NCI-H2171 treated with DMSO at 0.1 percent for 48 hours (cell line): Measurements from ENCODE around the gene DENND1A.

ENCODE experiments used
- DNase-seq: peaks from one replicate; lab custom pipeline; 2025; lab: John Stamatoyannopoulos, UW

Gene DENND1A

DNA sequence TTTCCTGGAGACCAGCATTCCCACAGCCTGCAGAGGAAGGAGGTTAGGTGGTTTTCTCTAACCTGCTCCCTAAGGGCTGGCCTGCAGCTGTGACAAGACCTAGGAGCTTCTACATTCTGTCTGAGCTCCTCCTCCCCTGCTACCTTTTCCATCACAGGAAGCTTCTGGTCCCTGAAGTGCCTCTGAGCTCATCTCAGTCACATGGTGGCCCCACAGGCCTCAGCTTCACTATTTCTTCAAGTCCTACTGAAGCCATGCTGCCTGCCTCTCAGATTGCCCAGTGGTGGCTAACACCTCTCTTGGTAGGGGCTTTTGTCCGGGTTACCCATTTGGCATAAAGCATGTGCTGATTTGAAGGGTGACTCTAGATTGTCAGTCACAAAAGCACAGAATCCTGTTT is 314.5 kb downstream of the DENND1A start:
- peak; percentile 12 for DNase-seq

DNA sequence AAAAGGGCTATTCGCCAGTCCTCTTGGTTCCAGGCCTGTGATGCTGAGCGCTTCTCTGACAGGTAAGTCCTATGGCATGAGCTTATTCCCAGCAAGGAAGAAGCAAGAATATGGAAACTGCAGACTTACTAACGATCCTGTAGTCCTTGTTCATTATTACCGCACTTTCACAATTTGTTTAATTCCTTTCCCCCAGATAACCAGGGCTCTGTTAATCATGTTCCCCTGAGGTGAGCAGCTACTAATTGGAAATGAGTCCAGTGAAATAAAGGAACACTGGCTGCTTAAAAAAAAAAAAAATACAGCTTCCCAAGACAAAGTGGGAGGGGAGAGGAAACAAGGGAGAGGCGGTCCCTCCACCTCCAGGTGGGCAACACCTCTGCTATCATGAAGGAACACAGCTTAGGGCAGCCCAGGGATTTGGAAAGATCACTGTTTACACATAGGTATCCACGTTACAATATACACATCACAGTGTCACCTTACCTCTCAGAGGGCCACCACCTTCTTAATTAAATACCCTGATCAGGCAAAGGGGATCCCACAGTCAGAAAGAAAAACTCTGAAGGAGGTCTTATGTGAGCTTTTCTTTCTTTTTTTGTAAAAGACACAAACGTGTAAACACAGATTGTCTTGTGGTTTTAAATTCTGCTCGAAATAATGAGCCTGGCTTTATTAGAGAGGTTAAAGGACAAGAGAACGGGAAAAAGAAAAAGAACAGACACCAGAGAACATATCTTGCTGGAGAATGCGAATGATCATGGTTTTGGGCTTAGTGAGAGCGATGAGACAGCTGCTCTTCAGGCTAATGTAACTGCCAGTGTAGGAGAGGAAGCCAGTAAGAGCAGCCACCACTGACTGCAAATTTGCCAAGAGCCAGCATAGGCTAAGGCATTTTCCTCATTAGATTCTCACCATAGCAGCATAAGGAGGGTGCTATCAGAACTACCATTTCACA is 315.3 kb downstream of the DENND1A start:
- peak; percentile 60 for DNase-seq

DNA sequence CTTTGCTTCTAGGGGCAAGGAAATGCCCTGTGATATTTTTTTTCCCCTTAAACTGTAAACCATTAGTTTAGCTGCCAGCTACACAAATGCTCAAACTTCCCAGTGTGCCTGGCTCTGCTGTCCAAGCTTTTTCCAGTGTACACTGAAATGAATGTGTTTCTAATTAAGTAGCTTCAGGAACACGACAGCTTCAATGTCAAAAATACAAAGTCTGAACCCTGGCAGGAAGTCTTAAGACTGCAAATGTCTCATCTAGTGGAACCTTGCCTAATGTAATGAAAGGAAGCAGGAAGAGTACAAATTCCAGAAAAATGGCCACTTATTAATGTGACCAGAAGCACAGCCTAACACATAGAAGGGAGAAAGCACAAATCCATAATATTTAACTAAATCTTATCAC is 318.7 kb downstream of the DENND1A start:
- DNase-seq, result no peak

DNA sequence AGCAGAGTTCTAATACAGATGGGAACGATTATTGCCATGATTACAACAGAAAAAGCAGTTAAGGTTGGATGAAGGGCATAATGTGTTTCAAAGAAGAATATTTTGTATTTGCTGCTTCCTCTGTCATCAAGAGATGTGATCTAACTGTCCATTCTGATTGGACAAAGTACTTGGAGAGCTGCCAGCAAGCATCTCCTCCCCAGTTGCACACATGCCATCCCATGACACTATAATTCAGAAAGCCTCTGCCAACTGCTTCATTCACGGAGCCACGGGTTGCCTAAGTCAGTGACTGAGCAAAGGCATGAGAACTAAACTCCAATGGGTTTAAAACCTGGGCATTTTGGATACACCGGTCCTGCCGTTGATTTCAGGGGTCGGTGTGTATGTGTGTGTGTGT is 320.1 kb downstream of the DENND1A start:
- peak; percentile 9 for DNase-seq

DNA sequence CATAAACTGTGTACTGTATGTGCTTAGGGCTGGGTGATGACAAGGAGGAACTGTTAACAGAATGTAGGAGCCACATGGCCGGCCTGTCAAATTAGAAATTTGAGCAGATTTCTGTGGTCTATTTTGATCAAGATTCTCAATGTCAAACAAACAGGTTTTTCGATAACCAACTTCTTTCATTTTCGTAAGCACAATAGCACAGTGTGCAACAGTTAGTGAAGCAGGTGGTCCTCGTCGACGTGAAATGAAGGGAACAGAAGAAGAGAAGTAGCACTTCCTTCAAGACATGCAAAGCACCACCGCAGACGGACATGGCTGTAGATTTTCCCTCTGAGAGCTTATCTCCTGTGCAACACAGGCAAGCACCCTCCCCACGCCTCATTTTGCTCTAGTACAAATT is 321.8 kb downstream of the DENND1A start:
- no peak for DNase-seq

DNA sequence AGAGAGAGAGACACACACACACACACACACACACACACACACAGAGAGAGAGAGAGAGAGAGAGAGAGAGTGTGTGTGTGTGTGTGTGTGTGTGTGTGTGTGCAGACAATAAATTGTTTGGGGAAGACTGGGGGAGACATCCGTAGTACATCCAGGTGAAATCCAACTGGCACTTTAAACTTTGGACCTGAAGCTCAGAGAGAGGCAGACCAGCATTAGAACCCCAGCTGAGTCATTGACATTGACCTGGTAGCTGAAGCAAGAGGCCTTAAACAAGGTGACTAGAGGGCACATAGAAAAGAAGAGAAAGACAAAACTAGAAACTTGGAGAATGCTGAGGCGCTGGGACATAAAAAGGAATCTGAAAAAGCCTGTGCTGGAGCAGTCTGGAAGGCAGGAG is 322.4 kb downstream of the DENND1A start:
- DNase-seq, result no peak

DNA sequence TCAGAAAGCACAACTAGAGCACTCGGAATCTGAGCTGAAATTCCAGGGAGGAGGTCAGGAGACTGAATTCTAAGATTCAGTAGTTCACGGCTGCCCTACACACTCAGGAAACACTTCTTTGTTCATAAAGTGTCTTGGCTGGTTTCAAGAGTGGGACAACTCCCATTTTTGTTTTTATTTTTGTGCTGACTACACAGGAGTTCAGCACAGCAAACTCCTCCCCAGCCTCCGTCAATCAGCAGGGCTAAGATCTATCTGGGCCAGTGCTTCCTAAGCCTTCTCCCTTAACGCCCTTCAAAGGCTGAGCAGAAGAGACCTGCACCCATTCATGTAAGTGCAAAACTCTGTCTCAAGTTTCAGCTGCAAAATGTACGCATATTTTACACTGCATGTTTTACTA is 323.8 kb downstream of the DENND1A start:
- DNase-seq, result no peak

DNA sequence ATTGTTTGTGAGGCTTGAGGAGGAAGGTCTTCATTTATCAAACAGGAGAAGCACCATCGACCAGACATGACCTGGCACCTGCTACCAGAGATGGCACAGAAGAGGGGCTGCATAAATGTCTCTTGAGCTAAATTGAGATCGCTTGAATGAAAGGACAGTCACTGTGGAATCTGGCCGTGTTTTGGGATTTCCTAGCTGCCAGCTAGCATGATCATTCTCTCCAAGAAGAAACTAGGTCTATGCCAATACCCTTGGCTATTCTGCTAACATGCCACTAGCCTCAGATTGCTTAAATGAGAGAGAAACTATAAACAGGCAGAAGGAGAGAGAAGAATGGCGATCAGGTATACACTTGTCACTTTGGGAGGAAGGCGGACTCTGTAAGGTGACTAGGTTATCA is 324.6 kb downstream of the DENND1A start:
- no peak for DNase-seq

DNA sequence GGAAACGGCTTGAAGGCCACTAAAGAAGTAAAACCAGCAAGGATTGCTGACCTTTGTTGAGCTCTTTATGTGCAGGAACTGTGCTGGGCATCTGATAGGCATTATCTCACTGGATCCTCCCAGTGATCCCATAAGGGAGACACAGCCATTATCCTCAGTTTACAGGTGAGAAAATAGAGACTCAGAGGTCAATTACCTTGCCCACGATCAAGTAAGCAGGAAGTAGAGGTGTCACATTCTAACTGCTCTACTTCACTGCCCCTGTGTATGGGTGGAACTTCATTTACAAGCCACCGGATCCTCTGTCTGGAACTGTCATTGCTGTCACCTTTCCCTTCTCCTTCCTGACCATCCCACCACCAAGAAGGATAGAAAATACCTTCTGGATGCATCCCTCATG is 325.1 kb downstream of the DENND1A start:
- DNase-seq, result no peak

DNA sequence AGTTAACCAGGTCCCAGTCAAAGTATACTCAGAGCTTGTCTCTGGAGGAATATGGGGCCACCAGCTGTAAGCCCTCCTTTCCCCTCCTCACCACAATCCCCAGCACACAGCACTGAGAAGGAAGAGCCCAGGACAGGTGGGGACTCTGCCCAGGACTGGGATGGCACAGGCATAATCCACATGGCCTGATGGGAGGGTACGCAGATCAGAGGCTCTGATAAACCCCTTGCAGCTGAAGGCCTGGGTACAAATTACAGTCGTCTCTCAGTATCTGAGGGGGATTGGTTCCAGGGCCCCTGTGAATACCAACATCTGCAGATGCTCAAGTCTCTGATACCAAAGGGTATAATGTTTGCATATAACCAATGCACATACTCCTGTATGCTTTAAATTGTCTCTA is 328.1 kb downstream of the DENND1A start:
- DNase-seq, result no peak

DNA sequence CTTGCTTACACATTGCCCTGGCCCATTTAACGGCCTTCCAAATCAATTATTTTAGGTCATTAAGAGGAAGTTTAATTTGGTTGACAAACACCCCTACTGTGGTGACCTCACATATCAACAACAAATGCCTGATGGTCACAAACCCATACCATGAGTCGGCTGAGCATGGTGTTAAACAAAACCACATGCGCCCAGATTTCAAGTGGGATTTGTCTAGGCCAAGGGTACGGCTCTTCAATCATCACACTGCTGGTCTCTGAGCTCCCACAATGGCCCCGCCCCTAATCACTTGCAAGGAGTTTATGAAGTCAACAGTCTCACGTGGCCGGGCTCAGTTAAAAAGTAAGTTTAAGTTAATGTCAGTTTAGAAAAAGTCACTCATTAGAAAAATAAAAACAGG is 330.1 kb downstream of the DENND1A start:
- DNase-seq, result no peak

DNA sequence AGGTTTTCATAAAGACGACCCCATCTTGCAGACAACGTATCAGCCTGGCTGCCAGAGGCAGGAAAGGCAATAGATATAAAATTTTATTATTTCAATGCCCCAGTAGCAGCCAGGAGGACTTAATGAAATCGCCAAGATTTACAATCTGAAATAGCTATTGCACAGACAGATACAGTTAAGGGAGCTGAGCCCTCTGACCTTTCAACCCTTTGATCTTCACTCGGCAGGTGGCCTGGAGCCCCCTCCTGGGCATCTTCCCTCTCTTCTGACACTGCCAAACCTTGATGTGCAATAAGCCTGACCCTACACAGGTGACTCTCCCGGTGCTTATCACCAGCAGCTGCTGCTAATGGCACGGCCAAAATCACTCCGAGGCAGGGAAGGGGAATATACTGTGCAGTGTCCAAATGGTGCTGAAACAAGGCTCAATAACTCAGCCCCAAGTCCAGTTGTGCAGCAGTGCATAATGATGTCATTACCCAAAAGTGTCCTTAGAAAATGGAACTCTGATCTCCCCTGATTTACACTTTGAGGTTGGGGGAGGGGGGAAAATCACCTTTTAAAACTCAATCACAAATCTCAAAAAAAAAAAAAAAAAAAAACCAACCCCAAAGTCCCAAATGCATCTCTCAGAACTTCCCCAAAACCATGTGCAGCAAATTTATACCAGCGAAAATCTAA is 331.9 kb downstream of the DENND1A start:
- DNase-seq, result no peak

DNA sequence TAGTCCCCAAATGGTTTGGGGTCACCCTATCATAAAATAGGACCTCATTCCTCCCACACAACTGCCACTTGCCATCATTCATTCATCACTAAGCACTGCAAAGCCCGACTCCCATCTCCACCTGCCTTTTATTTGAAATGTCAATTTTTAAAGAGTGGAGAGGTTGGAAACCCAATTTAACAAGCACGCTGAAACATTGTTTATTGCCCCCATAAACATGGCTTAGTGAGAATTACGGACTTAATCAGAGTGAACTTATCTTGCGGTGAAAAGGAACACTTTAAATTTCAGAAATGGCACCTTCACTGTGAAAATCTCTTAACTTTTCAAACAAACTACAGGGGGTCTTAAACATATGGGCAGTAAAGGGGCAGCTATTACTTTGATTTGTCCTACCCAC is 332.9 kb downstream of the DENND1A start:
- no peak for DNase-seq

DNA sequence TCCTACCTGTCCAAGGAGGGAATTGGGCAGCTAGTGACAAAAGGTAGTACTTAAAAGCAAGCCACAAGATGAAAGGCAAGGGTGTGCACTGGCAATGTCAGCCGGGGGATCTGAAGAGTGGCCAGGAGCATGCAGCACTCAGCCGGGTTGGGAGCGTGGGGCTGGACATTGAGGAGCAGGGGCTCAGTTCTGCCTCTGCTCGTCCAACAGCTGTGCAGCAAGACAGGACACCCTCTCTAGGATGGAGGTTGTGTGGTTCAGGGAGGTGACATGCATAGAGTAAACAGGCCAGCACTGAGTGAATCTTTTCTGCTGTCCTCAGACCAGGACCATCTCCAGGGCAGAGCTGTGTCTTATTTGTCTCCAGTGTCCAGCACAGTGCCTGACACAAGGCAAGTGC is 338.6 kb downstream of the DENND1A start:
- no peak for DNase-seq

DNA sequence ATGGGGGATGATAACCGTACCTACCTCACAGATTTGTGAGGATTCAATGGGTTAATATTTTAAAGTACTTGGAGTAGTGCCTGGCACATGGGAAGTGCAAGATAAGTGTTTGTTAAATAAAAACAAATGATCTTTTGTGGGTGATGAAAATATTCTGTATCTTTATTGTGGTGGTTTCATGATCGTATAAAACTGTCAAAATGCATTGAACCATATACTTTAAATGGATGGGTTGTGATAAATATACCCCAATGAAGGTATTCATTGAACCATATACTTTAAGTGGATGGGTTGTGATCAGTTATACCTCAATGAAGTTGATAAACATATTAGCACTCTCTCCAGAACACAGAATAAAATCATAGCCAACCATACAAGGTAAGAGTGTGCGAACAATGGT is 339.4 kb downstream of the DENND1A start:
- no peak for DNase-seq

DNA sequence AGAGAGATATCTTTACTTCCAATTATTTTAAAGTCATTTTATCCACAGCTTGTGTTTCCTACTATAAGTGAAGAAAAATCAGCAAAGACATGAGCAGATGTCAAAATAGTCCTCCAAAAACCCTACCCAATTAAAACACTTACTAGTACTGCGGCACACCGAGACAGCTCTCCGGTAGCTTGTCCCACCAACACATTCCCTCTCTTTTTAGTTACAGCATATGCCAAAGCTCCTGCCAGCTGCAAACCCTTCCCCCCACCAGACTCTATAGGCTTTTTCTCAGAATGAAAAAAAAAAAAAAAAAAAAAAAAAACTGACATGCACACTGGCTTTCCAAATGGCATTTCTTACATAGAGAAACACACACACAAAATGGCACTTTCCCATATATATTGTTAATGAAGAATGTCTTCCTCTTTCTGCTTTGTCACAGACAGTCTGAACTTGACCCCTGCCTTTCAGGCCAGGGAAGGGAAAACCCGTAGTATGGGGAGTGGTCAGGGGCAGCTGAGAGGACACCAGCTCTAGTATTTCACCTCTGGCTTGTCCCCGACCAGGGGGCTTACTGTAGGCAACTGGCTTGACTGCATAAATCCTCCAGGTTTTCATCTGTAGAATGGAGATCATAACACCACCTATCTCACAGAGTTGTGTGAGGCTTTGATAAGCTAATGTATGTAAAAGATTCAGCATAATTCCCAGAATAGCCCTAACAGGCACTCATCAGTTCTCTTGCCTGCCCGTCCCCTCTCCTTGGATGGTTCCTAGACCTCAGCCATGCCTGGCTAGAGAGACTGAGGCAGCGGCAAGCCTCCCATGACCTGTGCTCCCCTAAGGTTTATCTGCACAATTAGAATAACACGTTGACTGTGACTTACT is 340.3 kb downstream of the DENND1A start:
- peak; percentile 75 for DNase-seq

DNA sequence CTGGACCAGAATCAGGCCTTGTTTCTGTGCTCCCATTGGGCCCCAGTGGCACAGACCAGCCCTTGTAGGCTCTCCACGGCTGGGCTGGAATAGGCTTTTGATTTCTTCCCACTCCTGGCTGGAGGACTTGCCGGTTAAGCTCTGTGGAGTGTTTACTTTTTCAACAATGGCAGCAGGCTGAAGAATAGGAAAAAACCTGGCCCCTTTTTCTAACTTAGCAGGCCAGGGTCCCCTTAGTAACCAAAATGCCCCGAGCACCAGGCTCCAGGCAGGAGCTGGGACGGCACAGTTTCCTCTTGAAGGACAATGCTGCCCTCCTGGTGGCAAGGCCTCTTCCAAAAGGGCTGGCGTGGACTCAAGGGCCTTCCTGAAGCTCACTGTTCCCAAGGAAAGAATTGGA is 343.7 kb downstream of the DENND1A start:
- DNase-seq, result no peak

DNA sequence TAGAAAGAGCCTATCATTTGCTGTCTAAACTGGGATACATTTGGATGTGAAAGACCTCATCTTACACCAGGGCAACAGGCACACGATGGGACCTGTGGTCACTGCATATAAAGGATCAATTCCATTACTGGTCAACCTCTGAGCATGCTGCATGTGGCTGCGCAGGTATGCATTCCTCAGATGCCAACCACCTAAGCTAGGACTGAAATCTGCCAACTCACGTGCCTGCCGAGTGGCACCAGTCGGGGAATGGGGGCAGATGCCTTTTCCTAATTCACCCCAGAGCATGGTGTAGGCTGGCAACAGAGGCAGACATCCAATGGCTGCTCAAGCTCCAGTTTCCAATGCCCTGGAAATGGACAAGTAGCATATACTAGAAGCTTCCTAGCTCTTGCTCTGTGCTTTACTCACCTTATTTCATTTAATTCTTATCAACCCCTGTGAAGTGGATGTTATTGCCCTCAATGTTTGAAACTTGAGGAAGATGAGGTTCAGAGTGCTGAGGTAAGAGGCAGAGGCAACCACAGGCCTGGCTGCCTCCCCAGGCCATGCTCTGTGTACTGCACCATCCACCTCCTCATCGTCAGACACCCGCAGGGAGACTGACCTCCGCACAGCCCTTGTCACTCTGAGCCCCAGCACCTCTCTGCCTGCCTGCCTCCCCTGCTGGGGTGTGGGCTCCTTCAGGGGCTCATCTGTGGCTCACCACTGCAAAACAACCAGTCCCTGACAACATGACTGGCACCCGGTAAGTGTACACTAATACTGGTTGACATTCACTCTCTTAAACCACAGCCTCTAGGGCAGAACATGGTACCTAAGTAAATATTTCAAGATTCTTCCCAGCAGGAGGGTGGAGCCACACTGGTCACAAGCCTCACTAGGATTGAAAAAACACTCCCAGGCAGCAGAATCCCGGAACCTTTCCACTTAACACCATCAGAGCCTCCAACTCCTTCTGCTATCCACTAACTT is 345.4 kb downstream of the DENND1A start:
- DNase-seq, result no peak

DNA sequence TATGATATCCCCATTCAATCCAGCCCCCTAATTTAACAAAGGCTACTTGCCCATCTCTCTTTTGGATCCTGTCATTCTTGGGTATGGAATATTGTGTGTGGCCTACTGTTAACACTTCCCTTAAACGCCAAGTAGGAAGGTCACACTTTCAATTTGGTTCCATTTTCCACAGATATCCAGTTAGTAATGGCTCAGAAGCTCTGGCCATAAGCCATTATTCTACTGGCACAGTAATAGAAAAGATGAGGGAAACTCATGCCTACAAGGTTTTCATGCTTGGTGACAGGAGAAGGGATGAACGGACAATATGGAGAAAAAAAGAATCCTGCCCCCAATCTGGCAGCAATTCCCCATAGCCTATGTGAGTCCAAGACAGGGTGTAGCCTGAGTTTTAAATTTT is 346.3 kb downstream of the DENND1A start:
- DNase-seq, result no peak

DNA sequence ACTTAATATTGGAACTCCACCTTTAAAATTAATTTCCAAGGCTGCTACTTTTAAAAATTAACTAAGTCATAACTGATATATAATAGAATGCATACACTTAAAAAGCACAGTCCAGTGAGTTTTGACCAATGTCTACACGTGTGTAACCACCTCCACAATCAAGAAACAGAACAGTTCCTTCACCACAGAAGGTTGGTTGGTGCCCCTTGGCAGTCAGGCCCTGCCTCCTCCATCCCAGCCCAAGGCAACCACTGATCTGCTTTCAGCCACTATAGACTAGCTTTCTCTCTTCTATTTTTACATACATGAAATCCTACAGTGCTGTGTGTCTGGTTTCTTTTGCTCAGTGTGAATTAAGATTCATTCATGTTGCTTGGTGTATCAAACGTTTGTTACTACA is 358.7 kb downstream of the DENND1A start:
- no peak for DNase-seq
